ENCODE data around the gene BTBD19. TPM values are rescaled to one million over a fixed set of nuclear protein-coding genes. Genes with fewer than 3 reads are reported as not detected.

Gene BTBD19
- total RNA-seq, 1 experiment from 2014 or later = 1.4 TPM

Other genes starting within 250 kb of the BTBD19 start
- gene TMEM53, start 134.0 kb upstream of the BTBD19 start, total RNA-seq (2014; rRNA removed; shearing (Covaris generic)) = 6.0 and 9.0 TPM in 2 replicates
- gene ARMH1, start 133.8 kb upstream of the BTBD19 start, total RNA-seq (2014; rRNA removed; shearing (Covaris generic)) = 0.62 TPM in 1 of 2 replicates, not detected in the other
- not detected in 2 replicates for gene RNU5D-1, start 77.4 kb upstream of the BTBD19 start, total RNA-seq (2014; rRNA removed; shearing (Covaris generic))
- gene KIF2C, start 68.7 kb upstream of the BTBD19 start, total RNA-seq (2014; rRNA removed; shearing (Covaris generic)) = 164 and 209 TPM in 2 replicates
- gene RPS8, start 33.0 kb upstream of the BTBD19 start, total RNA-seq (2014; rRNA removed; shearing (Covaris generic)) = 3,197 and 3,561 TPM in 2 replicates
- 0.80 and 1.4 TPM in 2 replicates for gene BEST4, start 20.4 kb upstream of the BTBD19 start, total RNA-seq (2014; rRNA removed; shearing (Covaris generic))
- gene PLK3, start 8.1 kb upstream of the BTBD19 start, total RNA-seq (2014; rRNA removed; shearing (Covaris generic)) = 4.9 and 10.1 TPM in 2 replicates
- gene DYNLT4, start 1.2 kb upstream of the BTBD19 start, total RNA-seq (2014; rRNA removed; shearing (Covaris generic)) = 1.00 TPM in 1 of 2 replicates, not detected in the other
- 0.18 and 0.42 TPM in 2 replicates for gene PTCH2, start 34.7 kb downstream of the BTBD19 start, total RNA-seq (2014; rRNA removed; shearing (Covaris generic))
- gene EIF2B3, start 178.1 kb downstream of the BTBD19 start, total RNA-seq (2014; rRNA removed; shearing (Covaris generic)) = 56.8 and 60.1 TPM in 2 replicates
- gene HECTD3, start 202.8 kb downstream of the BTBD19 start, total RNA-seq (2014; rRNA removed; shearing (Covaris generic)) = 45.3 and 53.1 TPM in 2 replicates
- gene UROD, start 203.7 kb downstream of the BTBD19 start, total RNA-seq (2014; rRNA removed; shearing (Covaris generic)) = 257 and 408 TPM in 2 replicates